ENCODE results near the gene MREG. TPM values are rescaled to one million over a fixed set of nuclear protein-coding genes. Genes with fewer than 3 reads are reported as not detected.
"Not testable (repeated sequence)": the region's sequence is repeated elsewhere in the genome, so short reads cannot be mapped to it uniquely, and the experiment has no call there.

Gene MREG
- polyA plus RNA-seq, 3 donors = 16.1 to 19.7 (median 17.6) TPM

- no peak for DNase-seq (ENCODE audit: extremely low read depth in 1 of 11, low read depth in 9 of 11, low spot score in 4 of 11)
These were observed 42.9 kb downstream of the MREG start for GRCh38 chr2:215970425-215970824.

- DNase-seq (ENCODE audit: extremely low read depth in 1 of 11, low read depth in 9 of 11, low spot score in 4 of 11) = no peak
These were observed 44.1 kb downstream of the MREG start for GRCh38 chr2:215969131-215969841.

- DNase-seq (ENCODE audit: extremely low read depth in 1 of 11, low read depth in 9 of 11, low spot score in 4 of 11) = no peak
These were observed 44.9 kb downstream of the MREG start for GRCh38 chr2:215968499-215968898.

- no peak for DNase-seq (ENCODE audit: extremely low read depth in 1 of 11, low read depth in 9 of 11, low spot score in 4 of 11)
These were observed 45.6 kb downstream of the MREG start for GRCh38 chr2:215967590-215968378.

GRCh38 chr2:215966951-215967350, 46.4 kb downstream of the MREG start:
- DNase-seq (ENCODE audit: extremely low read depth in 1 of 11, low read depth in 9 of 11, low spot score in 4 of 11) = no peak

GRCh38 chr2:215966274-215966673, 47.1 kb downstream of the MREG start:
- no peak for DNase-seq (ENCODE audit: extremely low read depth in 1 of 11, low read depth in 9 of 11, low spot score in 4 of 11)

GRCh38 chr2:215965532-215966165, 47.7 kb downstream of the MREG start:
- DNase-seq (ENCODE audit: extremely low read depth in 1 of 11, low read depth in 9 of 11, low spot score in 4 of 11) = no peak

GRCh38 chr2:215961981-215962380, 51.4 kb downstream of the MREG start:
- DNase-seq (ENCODE audit: extremely low read depth in 1 of 11, low read depth in 9 of 11, low spot score in 4 of 11) = no peak

GRCh38 chr2:215958257-215958656, 55.1 kb downstream of the MREG start:
- no peak for DNase-seq (ENCODE audit: extremely low read depth in 1 of 11, low read depth in 9 of 11, low spot score in 4 of 11)

GRCh38 chr2:215957354-215958122, 55.8 kb downstream of the MREG start:
- not testable (repeated sequence) for DNase-seq (ENCODE audit: extremely low read depth in 1 of 11, low read depth in 9 of 11, low spot score in 4 of 11)

- DNase-seq (ENCODE audit: extremely low read depth in 1 of 11, low read depth in 9 of 11, low spot score in 4 of 11) = no peak
These were observed 60.3 kb downstream of the MREG start for GRCh38 chr2:215952860-215953637.

- no peak for DNase-seq (ENCODE audit: extremely low read depth in 1 of 11, low read depth in 9 of 11, low spot score in 4 of 11)
These were observed 61.8 kb downstream of the MREG start for GRCh38 chr2:215951558-215951957.

GRCh38 chr2:215949991-215950404, 63.4 kb downstream of the MREG start:
- peak in 6 of 11 donors; percentile 7 to 35 (median 14) for DNase-seq (ENCODE audit: extremely low read depth in 1 of 11, low read depth in 9 of 11, low spot score in 4 of 11)

- DNase-seq (ENCODE audit: extremely low read depth in 1 of 11, low read depth in 9 of 11, low spot score in 4 of 11) = no peak
These were observed 65.3 kb downstream of the MREG start for GRCh38 chr2:215948051-215948450.

- no peak for DNase-seq (ENCODE audit: extremely low read depth in 1 of 11, low read depth in 9 of 11, low spot score in 4 of 11)
These were observed 66.8 kb downstream of the MREG start for GRCh38 chr2:215946586-215946985.

GRCh38 chr2:215942194-215942593, 71.2 kb downstream of the MREG start:
- no peak for DNase-seq (ENCODE audit: extremely low read depth in 1 of 11, low read depth in 9 of 11, low spot score in 4 of 11)

GRCh38 chr2:215941726-215942125, 71.6 kb downstream of the MREG start:
- no peak for DNase-seq (ENCODE audit: extremely low read depth in 1 of 11, low read depth in 9 of 11, low spot score in 4 of 11)

- no peak for DNase-seq (ENCODE audit: extremely low read depth in 1 of 11, low read depth in 9 of 11, low spot score in 4 of 11)
These were observed 72.6 kb downstream of the MREG start for GRCh38 chr2:215940645-215941184.

Measured in renal cortex interstitium (tissue), 11 donors.